ENCODE results near the gene NKAPD1.
"Not testable (repeated sequence)": the region's sequence is repeated elsewhere in the genome, so short reads cannot be mapped to it uniquely, and the experiment has no call there.

Gene NKAPD1

GRCh38 chr11:112073941-112074811, at the start of gene NKAPD1, which contains the start of gene PIH1D2:
Gene NKAPD1, plus strand, starts transcription at chr11:112074299. Its CDS starts 1,276 bp downstream, at chr11:112075575.
Gene PIH1D2, minus strand, starts transcription at chr11:112074017. Its CDS starts 843 bp downstream, at chr11:112073174.
- H3K27ac ChIP-seq, result peak within 1 kb of the TSS; percentile 81
- no peak for TF ChIP-seq CTCF (IDR thresholded peaks at IDR 0.05)
- no peak for TF ChIP-seq ZFX (IDR thresholded peaks at IDR 0.05; ENCODE audit: borderline replicate concordance)

- H3K27ac ChIP-seq, result peak within 1 kb of the TSS; percentile 88
- no peak for TF ChIP-seq ZFX (IDR thresholded peaks at IDR 0.05; ENCODE audit: borderline replicate concordance)
- TF ChIP-seq CTCF (IDR thresholded peaks at IDR 0.05), result no peak
Observed at GRCh38 chr11:112024773-112025678, 49.1 kb upstream of the NKAPD1 start, which contains the start of gene DLAT. Gene DLAT, plus strand, starts transcription at chr11:112025408. Its CDS starts 65 bp downstream, at chr11:112025473.

- TF ChIP-seq ZFX (IDR thresholded peaks at IDR 0.05; ENCODE audit: borderline replicate concordance) (no peak), CTCF (IDR thresholded peaks at IDR 0.05) (no peak)
- H3K27ac ChIP-seq, result peak overlapping the region; percentile 88
Observed at GRCh38 chr11:112025707-112026106, 48.4 kb upstream of the NKAPD1 start.

- H3K27ac ChIP-seq, result not testable (repeated sequence)
Observed at GRCh38 chr11:112026784-112027410, 47.2 kb upstream of the NKAPD1 start.

- TF ChIP-seq ZFX (IDR thresholded peaks at IDR 0.05; ENCODE audit: borderline replicate concordance) (no peak), CTCF (IDR thresholded peaks at IDR 0.05) (no peak)
- no peak overlapping the region for H3K27ac ChIP-seq
Observed at GRCh38 chr11:112029460-112029859, 44.6 kb upstream of the NKAPD1 start.

GRCh38 chr11:112033902-112034301, 40.2 kb upstream of the NKAPD1 start:
- H3K27ac ChIP-seq, result no peak overlapping the region
- no peak for TF ChIP-seq ZFX (IDR thresholded peaks at IDR 0.05; ENCODE audit: borderline replicate concordance)
- TF ChIP-seq CTCF (IDR thresholded peaks at IDR 0.05), result no peak

GRCh38 chr11:112037527-112037926, 36.6 kb upstream of the NKAPD1 start:
- H3K27ac ChIP-seq, result no peak overlapping the region
- no peak for TF ChIP-seq ZFX (IDR thresholded peaks at IDR 0.05; ENCODE audit: borderline replicate concordance)
- TF ChIP-seq CTCF (IDR thresholded peaks at IDR 0.05), result no peak
